GM12875 (cell line): ENCODE measurements around the gene USF3.

ENCODE experiments used
- H3K4me3 ChIP-seq: one replicate; pipeline ENCODE4 v1.5.1; 2011; ENCODE audit warnings: low read depth, low read length, control low read depth
- TF ChIP-seq, protein P1 (sequence below): IDR thresholded peaks from 2 replicates; pipeline ENCODE4 v1.5.1; 2011; ENCODE audit warnings: low read depth, mild to moderate bottlenecking, control low read depth, inconsistent platforms, low read length, moderate library complexity, borderline replicate concordance; ENCODE audit not compliant: insufficient read depth

The USF3 gene

DNA sequence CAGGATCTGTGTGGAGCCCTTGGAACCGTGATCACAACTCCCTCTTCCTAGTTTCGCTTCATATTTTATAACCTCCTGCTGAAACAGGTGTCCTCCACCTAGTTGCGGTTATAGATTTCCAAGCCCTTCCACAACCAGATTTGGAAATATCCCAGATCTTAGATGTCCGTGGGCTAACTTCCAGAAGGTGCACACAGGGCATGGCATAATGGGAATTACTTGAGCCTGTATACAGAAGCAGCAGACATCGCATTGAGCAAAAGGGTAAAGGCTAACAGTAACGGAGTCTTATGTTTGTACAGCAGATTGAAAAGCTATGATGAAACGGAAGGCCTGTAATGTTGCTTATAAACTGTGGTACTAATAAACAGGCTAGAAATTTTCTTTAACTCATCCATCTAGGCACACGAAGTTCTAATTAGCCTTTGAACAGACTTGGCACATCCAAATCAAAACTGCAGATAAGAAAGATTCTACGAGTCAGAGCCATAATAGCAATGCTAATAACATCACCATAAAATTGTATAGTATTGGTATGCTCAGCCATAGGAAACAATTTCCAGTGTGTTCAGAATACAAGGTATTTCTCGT is 1.2 kb upstream of the USF3 start:
- H3K4me3 ChIP-seq: peak overlapping the region; percentile 43
- TF ChIP-seq, protein P1, sequence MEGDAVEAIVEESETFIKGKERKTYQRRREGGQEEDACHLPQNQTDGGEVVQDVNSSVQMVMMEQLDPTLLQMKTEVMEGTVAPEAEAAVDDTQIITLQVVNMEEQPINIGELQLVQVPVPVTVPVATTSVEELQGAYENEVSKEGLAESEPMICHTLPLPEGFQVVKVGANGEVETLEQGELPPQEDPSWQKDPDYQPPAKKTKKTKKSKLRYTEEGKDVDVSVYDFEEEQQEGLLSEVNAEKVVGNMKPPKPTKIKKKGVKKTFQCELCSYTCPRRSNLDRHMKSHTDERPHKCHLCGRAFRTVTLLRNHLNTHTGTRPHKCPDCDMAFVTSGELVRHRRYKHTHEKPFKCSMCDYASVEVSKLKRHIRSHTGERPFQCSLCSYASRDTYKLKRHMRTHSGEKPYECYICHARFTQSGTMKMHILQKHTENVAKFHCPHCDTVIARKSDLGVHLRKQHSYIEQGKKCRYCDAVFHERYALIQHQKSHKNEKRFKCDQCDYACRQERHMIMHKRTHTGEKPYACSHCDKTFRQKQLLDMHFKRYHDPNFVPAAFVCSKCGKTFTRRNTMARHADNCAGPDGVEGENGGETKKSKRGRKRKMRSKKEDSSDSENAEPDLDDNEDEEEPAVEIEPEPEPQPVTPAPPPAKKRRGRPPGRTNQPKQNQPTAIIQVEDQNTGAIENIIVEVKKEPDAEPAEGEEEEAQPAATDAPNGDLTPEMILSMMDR: no peak

DNA sequence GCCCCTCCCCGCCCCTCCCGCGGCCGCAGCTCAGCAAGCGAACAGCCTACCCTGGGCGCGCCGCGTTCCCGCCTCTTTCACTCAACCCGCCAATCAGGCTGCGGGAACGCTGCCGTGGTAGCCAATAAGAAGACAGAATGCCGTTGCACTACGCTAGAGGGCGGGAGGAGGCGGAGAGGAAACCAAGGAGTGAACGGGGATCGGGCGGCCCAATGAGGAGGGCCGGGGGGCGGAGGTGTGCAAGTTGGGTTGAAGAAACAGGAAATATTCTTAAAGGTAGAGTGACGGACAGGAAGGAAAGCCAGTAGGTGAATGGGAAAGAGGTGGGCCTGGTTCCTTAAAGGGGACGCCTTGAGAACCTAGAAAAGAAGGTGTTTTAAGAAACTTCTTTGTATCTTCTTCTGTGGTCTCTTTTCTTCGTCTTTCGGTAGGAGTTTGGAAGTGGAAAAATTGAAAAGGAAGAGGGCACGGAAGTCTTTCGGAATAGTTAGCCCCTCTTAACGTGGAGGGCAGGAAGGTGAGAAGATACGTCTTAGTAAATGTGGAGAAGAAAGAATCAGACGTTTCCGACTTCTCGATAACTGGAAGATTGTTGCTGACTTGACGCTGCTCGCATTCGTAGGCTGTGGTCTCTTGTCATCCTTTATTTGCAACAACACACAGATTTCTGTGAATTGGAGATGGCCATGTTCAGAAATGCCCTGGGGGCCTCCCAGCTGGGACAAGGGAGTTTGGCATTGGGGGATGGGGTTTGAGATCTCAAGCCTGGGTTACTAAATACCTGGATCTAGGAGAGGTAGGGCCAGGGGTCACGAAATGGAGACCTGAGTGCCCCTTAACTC is 437 bp upstream of the USF3 start:
- TF ChIP-seq, protein P1: no peak

DNA sequence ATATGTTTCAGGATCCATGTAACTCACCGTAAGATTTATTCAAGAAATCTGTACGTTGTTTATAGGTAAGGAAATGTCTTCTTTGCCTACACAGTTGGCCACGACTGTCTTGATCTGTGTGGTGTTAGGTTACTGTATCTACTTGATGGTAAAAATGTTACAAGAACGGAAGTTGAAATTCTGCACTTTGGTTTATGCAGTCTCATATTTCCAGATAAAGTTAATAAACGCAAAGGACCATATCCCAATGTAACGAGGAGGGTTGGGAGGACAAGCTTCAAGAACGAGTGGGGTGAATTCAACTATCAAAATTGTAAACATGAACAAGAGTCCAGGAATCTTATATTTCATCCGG is 1.0 kb downstream of the USF3 start:
- TF ChIP-seq, protein P1: no peak
- peak overlapping the region; percentile 96 for H3K4me3 ChIP-seq

More for the DNA sequence above, 437 bp upstream of the USF3 start:
- H3K4me3 ChIP-seq: peak overlapping the region; percentile 96

DNA sequence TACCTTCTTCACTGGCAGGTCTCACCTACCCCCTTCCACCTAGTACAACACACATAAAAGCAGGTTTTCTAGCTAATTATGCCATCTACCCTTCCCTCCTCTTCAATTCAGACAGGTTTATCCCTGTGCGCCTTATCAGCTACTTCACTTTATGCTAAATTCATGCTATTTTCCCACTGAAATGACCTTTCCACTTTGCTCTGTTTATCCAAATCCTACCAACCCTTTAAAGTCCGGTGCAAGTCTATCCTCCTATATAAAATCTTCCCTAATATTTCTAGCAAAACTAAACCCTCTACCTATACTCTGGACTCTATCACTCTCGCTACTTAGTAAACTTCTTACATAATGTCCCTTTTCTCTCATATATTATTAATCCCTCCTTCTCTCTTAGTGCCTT is 6.0 kb downstream of the USF3 start:
- TF ChIP-seq, protein P1: no peak
- H3K4me3 ChIP-seq: no peak overlapping the region

DNA sequence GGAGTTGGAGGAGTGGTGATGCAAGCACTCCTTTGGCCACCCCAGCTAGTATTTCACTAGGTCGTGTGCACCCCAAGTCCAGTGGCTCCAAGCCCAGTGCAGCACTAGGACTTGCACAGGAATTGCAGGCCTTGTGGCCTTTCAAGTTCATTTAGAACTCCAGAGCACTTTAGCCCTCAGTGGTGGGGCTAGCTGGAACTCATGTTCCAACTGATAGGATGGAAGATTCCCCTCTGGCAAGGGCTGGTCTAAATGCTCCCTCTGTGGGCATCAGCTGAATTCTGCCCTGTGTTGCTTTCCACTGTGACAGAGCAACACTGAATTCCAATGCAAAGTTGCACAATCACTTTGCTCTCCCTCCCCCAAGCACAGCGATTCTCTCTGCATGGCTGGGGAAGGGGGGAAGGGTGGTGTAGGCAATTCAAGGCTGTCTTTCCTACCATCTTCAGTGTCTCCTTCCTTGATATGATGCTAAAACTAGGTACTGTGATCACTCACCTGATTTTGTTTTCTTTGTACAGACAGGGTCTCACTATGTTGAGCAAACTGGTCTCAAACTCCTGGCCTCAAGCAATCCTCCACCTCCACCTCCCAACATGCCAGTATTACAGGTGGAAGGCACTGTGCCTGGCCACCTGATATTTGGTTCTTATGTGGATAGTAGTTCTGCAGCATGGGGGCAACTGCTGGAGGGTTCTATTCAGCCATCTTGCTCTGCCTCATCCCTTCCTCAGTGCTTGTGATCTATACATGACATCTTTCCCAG is 10.3 kb downstream of the USF3 start:
- TF ChIP-seq, protein P1: no peak
- H3K4me3 ChIP-seq: no peak overlapping the region

DNA sequence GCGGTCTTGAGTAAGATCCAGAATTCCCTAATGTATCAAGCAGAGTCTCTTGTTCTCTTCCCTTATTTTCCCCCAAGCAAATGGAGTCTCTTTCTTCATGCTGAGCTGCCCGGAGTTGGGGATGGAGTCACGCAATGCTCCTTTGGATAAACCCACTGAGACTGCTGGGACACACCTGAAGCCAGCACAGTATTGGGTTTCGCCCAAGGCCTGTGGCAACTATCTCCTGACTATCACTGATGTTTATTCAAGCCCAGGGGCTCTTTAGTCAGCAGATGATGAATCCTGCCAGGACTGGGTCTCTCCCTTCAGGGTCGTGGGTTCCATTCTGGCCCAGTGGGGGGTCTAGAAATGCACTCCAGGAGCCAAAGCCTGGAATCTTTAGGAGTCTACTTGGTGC is 11.3 kb downstream of the USF3 start:
- TF ChIP-seq, protein P1: no peak

More for the DNA sequence above, 11.3 kb downstream of the USF3 start:
- H3K4me3 ChIP-seq: no peak overlapping the region
